Mesothelial cell of epicardium (in vitro differentiated cells): ENCODE results near the gene LAMA2. TPM values are rescaled to one million over a fixed set of nuclear protein-coding genes. Genes with fewer than 3 reads are reported as not detected.

Experiments used
- DNase-seq, 2 experiments: peaks; one replicate each; pipeline ENCODE4 v3.0.0; 2021; ENCODE audit warnings: low spot score in 2 of 2; ENCODE audit not compliant: unreplicated experiment in 2 of 2
- H3K27ac Mint-ChIP-seq: 2 replicates; pipeline ENCODE4 v1.8.0; 2021; ENCODE audit warnings: mixed read lengths
- H3K27me3 Mint-ChIP-seq: 2 replicates; pipeline ENCODE4 v1.8.0; 2021; ENCODE audit warnings: low read depth, mixed read lengths
- H3K36me3 Mint-ChIP-seq: 2 replicates; pipeline ENCODE4 v1.8.0; 2021; ENCODE audit warnings: mixed read lengths
- H3K4me1 Mint-ChIP-seq: 2 replicates; pipeline ENCODE4 v1.8.0; 2021; ENCODE audit warnings: mixed read lengths
- H3K4me3 Mint-ChIP-seq: 2 replicates; pipeline ENCODE4 v1.8.0; 2021; ENCODE audit warnings: mild to moderate bottlenecking, moderate library complexity, mixed read lengths
- H3K9me3 Mint-ChIP-seq: 2 replicates; pipeline ENCODE4 v1.8.0; 2021; ENCODE audit warnings: mixed read lengths
- CTCF ChIP-seq: fragments of 200-600 bp; sonication (generic); IDR thresholded peaks from one replicate; pipeline ENCODE4 v1.5.0; 2021; ENCODE audit warnings: antibody characterized with exemption; ENCODE audit not compliant: unreplicated experiment
- total RNA-seq: library from RNA; stranded (reverse); gene quantifications from 3 replicates; pipeline ENCODE4 v1.2.1, GENCODE V29; 2021

The LAMA2 gene
- total RNA-seq, 1 donor from 2014 or later, result 63.2 TPM

GRCh38 chr6:129251669-129252376, 368.9 kb downstream of the LAMA2 start:
- Mint-ChIP-seq H3K4me3 (no peak overlapping the region), H3K36me3 (peaks cover 5% of the 10 kb centered on the region), H3K27ac (peak overlapping the region; percentile 53), H3K27me3 (no peaks in the 10 kb centered on the region), H3K9me3 (no peaks in the 10 kb centered on the region), H3K4me1 (peaks cover 36% of the 10 kb centered on the region)
- peak; percentile 87 for TF ChIP-seq CTCF
- peak in 1 of 2 experiments; percentile 63 for DNase-seq

GRCh38 chr6:129252377-129253071, 369.6 kb downstream of the LAMA2 start:
- H3K27ac Mint-ChIP-seq, result peak overlapping the region; percentile 53
- no peak for DNase-seq
- no peak overlapping the region for H3K4me3 Mint-ChIP-seq
- peak; percentile 44 for TF ChIP-seq CTCF
- H3K4me1 Mint-ChIP-seq, result peaks cover 36% of the 10 kb centered on the region
- peaks cover 5% of the 10 kb centered on the region for H3K36me3 Mint-ChIP-seq
- no peaks in the 10 kb centered on the region for H3K9me3 Mint-ChIP-seq
- H3K27me3 Mint-ChIP-seq, result no peaks in the 10 kb centered on the region

- H3K27me3 Mint-ChIP-seq, result no peaks in the 10 kb centered on the region
- H3K27ac Mint-ChIP-seq, result no peak overlapping the region
- peaks cover 5% of the 10 kb centered on the region for H3K36me3 Mint-ChIP-seq
- DNase-seq, result no peak
- no peak for TF ChIP-seq CTCF
- H3K4me1 Mint-ChIP-seq, result peaks cover 36% of the 10 kb centered on the region
- no peaks in the 10 kb centered on the region for H3K9me3 Mint-ChIP-seq
- no peak overlapping the region for H3K4me3 Mint-ChIP-seq
Measured at GRCh38 chr6:129253242-129253641, 370.3 kb downstream of the LAMA2 start.

GRCh38 chr6:129253727-129254126, 370.8 kb downstream of the LAMA2 start:
- no peak for TF ChIP-seq CTCF
- no peak for DNase-seq
- Mint-ChIP-seq H3K4me1 (peaks cover 34% of the 10 kb centered on the region), H3K4me3 (no peak overlapping the region), H3K9me3 (no peaks in the 10 kb centered on the region), H3K27ac (peak overlapping the region; percentile 37), H3K27me3 (no peaks in the 10 kb centered on the region), H3K36me3 (peaks cover 5% of the 10 kb centered on the region)

GRCh38 chr6:129257196-129257595, 374.3 kb downstream of the LAMA2 start:
- Mint-ChIP-seq H3K4me3 (no peak overlapping the region), H3K27ac (no peak overlapping the region), H3K9me3 (no peaks in the 10 kb centered on the region), H3K27me3 (no peaks in the 10 kb centered on the region), H3K36me3 (peaks cover 5% of the 10 kb centered on the region), H3K4me1 (peaks cover 33% of the 10 kb centered on the region)
- DNase-seq, result no peak
- TF ChIP-seq CTCF, result no peak
